NB4 (cell line): ENCODE data around the gene CCDC15.

Source experiments
- MYC ChIP-seq: IDR thresholded peaks from 2 replicates; pipeline ENCODE4 v1.6.1; 2011; ENCODE audit warnings: low read depth, low read length
- POLR2A ChIP-seq: IDR thresholded peaks from 2 replicates; pipeline ENCODE4 v1.6.1; 2011; ENCODE audit warnings: mild to moderate bottlenecking; ENCODE audit not compliant: insufficient read length; ENCODE audit errors: extremely low read depth
- TF ChIP-seq, protein P1 (sequence below): IDR thresholded peaks from one replicate; pipeline ENCODE4 v1.5.1; 2012; ENCODE audit warnings: low read depth, low read length
- TF ChIP-seq, protein P2 (sequence below): IDR thresholded peaks from 2 replicates; pipeline ENCODE4 v1.6.1; 2011; ENCODE audit warnings: low read depth, low read length

DNA sequence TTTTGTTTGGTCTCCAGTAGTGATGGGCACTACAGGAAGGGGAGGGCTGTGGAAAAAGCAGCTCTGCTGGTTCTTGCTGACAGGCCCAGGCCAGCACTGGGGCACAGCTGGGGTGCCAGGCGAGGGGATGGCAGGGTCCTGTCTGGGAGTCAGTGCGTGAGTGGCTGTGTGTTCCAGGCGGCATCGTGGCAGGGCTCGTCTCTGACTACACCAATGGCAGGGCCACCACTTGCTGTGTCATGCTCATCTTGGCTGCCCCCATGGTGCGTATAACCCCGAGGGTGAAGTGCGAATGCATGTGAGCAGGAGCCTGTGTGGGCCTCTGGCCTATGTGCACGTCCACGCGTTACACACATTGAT, 130.0 kb downstream of the CCDC15 start:
- TF ChIP-seq, protein P1, sequence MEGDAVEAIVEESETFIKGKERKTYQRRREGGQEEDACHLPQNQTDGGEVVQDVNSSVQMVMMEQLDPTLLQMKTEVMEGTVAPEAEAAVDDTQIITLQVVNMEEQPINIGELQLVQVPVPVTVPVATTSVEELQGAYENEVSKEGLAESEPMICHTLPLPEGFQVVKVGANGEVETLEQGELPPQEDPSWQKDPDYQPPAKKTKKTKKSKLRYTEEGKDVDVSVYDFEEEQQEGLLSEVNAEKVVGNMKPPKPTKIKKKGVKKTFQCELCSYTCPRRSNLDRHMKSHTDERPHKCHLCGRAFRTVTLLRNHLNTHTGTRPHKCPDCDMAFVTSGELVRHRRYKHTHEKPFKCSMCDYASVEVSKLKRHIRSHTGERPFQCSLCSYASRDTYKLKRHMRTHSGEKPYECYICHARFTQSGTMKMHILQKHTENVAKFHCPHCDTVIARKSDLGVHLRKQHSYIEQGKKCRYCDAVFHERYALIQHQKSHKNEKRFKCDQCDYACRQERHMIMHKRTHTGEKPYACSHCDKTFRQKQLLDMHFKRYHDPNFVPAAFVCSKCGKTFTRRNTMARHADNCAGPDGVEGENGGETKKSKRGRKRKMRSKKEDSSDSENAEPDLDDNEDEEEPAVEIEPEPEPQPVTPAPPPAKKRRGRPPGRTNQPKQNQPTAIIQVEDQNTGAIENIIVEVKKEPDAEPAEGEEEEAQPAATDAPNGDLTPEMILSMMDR, result no peak
- TF ChIP-seq POLR2A, result no peak
- TF ChIP-seq, protein P2, sequence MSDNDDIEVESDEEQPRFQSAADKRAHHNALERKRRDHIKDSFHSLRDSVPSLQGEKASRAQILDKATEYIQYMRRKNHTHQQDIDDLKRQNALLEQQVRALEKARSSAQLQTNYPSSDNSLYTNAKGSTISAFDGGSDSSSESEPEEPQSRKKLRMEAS, result no peak
- TF ChIP-seq MYC, result no peak
